Endodermal cell (in vitro differentiated cells): ENCODE results near the gene MCFD2. TPM values are rescaled to one million over a fixed set of nuclear protein-coding genes. Genes with fewer than 3 reads are reported as not detected.

ENCODE experiments used
- DNase-seq: peaks from one replicate; pipeline ENCODE4 v3.0.0-alpha.2; 2017
- H3K27ac ChIP-seq: 2 replicates; pipeline ENCODE4 v1.5.1; 2013; ENCODE audit warnings: mild to moderate bottlenecking, low read depth, low read length, moderate library complexity
- H3K27me3 ChIP-seq: 2 replicates; pipeline ENCODE4 v1.6.1; 2013; ENCODE audit warnings: mild to moderate bottlenecking, low read length, moderate library complexity; ENCODE audit not compliant: insufficient read depth, control insufficient read depth, poor library complexity, severe bottlenecking
- H3K36me3 ChIP-seq: 2 replicates; pipeline ENCODE4 v1.7.0; 2013; ENCODE audit warnings: mild to moderate bottlenecking, low read length, moderate library complexity; ENCODE audit not compliant: control insufficient read depth, insufficient read depth
- H3K4me1 ChIP-seq: one replicate; pipeline ENCODE4 v1.7.0; 2013; ENCODE audit warnings: low read length; ENCODE audit not compliant: control insufficient read depth, insufficient read depth
- H3K4me3 ChIP-seq: 2 replicates; pipeline ENCODE4 v1.5.1; 2013; ENCODE audit warnings: mild to moderate bottlenecking, low read length, moderate library complexity
- H3K9ac ChIP-seq: 2 replicates; pipeline ENCODE4 v1.6.1; 2013; ENCODE audit warnings: mild to moderate bottlenecking, low read length, moderate library complexity; ENCODE audit not compliant: poor library complexity, severe bottlenecking; ENCODE audit errors: extremely low read depth
- H3K9me3 ChIP-seq: 2 replicates; pipeline ENCODE4 v1.6.1; 2013; ENCODE audit warnings: mild to moderate bottlenecking, low read length, moderate library complexity; ENCODE audit not compliant: control insufficient read depth
- H3K27ac Mint-ChIP-seq: 2 replicates; pipeline ENCODE4 v1.8.0; 2020; ENCODE audit warnings: mixed read lengths
- H3K27me3 Mint-ChIP-seq: 2 replicates; pipeline ENCODE4 v1.8.0; 2021; ENCODE audit warnings: mild to moderate bottlenecking, mixed read lengths; ENCODE audit not compliant: insufficient read depth
- H3K36me3 Mint-ChIP-seq: 2 replicates; pipeline ENCODE4 v1.8.0; 2020; ENCODE audit warnings: low read depth, mixed read lengths
- H3K4me1 Mint-ChIP-seq: 2 replicates; pipeline ENCODE4 v1.8.0; 2020; ENCODE audit warnings: mixed read lengths
- H3K4me3 Mint-ChIP-seq: 2 replicates; pipeline ENCODE4 v1.8.0; 2020; ENCODE audit warnings: mild to moderate bottlenecking, moderate library complexity, mixed read lengths
- H3K9me3 Mint-ChIP-seq: 2 replicates; pipeline ENCODE4 v1.8.0; 2020; ENCODE audit warnings: mild to moderate bottlenecking, mixed read lengths
- CTCF ChIP-seq: fragments of 200-600 bp; sonication (generic); conservative IDR thresholded peaks from 2 replicates; pipeline ENCODE4 v1.5.0; 2021; ENCODE audit warnings: antibody characterized with exemption, mild to moderate bottlenecking
- WGBS, 2 experiments: methylation state at CpG; one replicate each; pipeline versions ENCODE4 v1.1.5 to v1.1.7; 2013; ENCODE audit warnings: missing lambda C conversion rate in 2 of 2, mixed read lengths in 1 of 2; ENCODE audit not compliant: insufficient coverage in 1 of 2, insufficient read length in 1 of 2; 5-methylcytosine and 5-hydroxymethylcytosine counted together
- total RNA-seq, 2 donors: library from RNA; stranded (reverse); fragmentation: NEBNext Ultra II Directional in 1 of 2; extraction: Animal tissue kit (Norgen Biotek cat#: 25700) in 1 of 2; gene quantifications; 2 replicates in 1 of 2; 3 replicates in 1 of 2; pipeline ENCODE4 v1.2.1, GENCODE V29; 2021

MCFD2 gene
- total RNA-seq, 2 donors from 2014 or later, result 82.4 to 82.9 TPM

GRCh38 chr2:46936566-46936965 lies 21.0 kb upstream of the MCFD2 start:
- H3K4me3 Mint-ChIP-seq, result no peak overlapping the region
- Histone ChIP-seq H3K4me3 (no peak overlapping the region), H3K27ac (no peak overlapping the region), H3K4me1 (peaks cover 4% of the 10 kb centered on the region), H3K27me3 (no peaks in the 10 kb centered on the region), H3K9me3 (no peaks in the 10 kb centered on the region), H3K36me3 (no peaks in the 10 kb centered on the region), H3K9ac (no peak overlapping the region)
- peaks cover 6% of the 10 kb centered on the region for H3K27me3 Mint-ChIP-seq
- H3K9me3 Mint-ChIP-seq, result no peaks in the 10 kb centered on the region
- no peaks in the 10 kb centered on the region for H3K36me3 Mint-ChIP-seq
- peaks cover 5% of the 10 kb centered on the region for H3K4me1 Mint-ChIP-seq
- DNase-seq, result no peak
- H3K27ac Mint-ChIP-seq, result no peak overlapping the region
- no peak for TF ChIP-seq CTCF
- 94 to 100% methylated on average over 3 to 5 of the region's 5 CpGs for WGBS, 2 experiments

GRCh38 chr2:46935071-46935470 lies 19.5 kb upstream of the MCFD2 start:
- Mint-ChIP-seq H3K27ac (no peak overlapping the region), H3K27me3 (peaks cover 5% of the 10 kb centered on the region), H3K4me1 (peaks cover 5% of the 10 kb centered on the region), H3K4me3 (no peak overlapping the region), H3K9me3 (no peaks in the 10 kb centered on the region), H3K36me3 (no peaks in the 10 kb centered on the region)
- Histone ChIP-seq H3K4me1 (peaks cover under 1% of the 10 kb centered on the region), H3K27ac (no peak overlapping the region), H3K9ac (no peak overlapping the region), H3K4me3 (no peak overlapping the region), H3K9me3 (no peaks in the 10 kb centered on the region), H3K27me3 (no peaks in the 10 kb centered on the region), H3K36me3 (no peaks in the 10 kb centered on the region)
- no peak for TF ChIP-seq CTCF
- 92 to 97% methylated on average over 4 to 5 of the region's 5 CpGs for WGBS, 2 experiments
- DNase-seq, result no peak

- no peaks in the 10 kb centered on the region for H3K27me3 Mint-ChIP-seq
- H3K27ac Mint-ChIP-seq, result no peak overlapping the region
- H3K27me3 ChIP-seq, result no peaks in the 10 kb centered on the region
- H3K4me1 Mint-ChIP-seq, result no peaks in the 10 kb centered on the region
- H3K36me3 Mint-ChIP-seq, result peaks cover 20% of the 10 kb centered on the region
- no peaks in the 10 kb centered on the region for H3K4me1 ChIP-seq
- H3K27ac ChIP-seq, result no peak overlapping the region
- H3K4me3 ChIP-seq, result no peak overlapping the region
- H3K9ac ChIP-seq, result no peak overlapping the region
- WGBS, 2 experiments, result no CpG with 5 or more reads among the region's 1 CpG
- H3K9me3 ChIP-seq, result peaks cover 31% of the 10 kb centered on the region
- no peak for DNase-seq
- no peaks in the 10 kb centered on the region for H3K36me3 ChIP-seq
- peaks cover 24% of the 10 kb centered on the region for H3K9me3 Mint-ChIP-seq
- H3K4me3 Mint-ChIP-seq, result no peak overlapping the region
- no peak for TF ChIP-seq CTCF
Measured at GRCh38 chr2:46929612-46930011, 14.0 kb upstream of the MCFD2 start.
